ENCODE results near the gene ANKS1A. TPM values are rescaled to one million over a fixed set of nuclear protein-coding genes. Genes with fewer than 3 reads are reported as not detected.

Gene ANKS1A
- total RNA-seq, 1 experiment from 2014 or later = 14.4 TPM

GRCh38 chr6:35040398-35040797 lies 151.3 kb downstream of the ANKS1A start:
- DNase-seq (ENCODE audit: low read depth, low spot score) = no peak
- CTCF ChIA-PET = no interaction called here
- BruUV-seq (replicated peaks) = no TSS peak
- Histone ChIP-seq H3K9me3 (ENCODE audit: control insufficient read depth, insufficient read depth, low read depth, low read length) (no peaks in the 10 kb centered on the region), H3K36me3 (ENCODE audit: control insufficient read depth, insufficient read depth, low read length) (no peaks in the 10 kb centered on the region; the same call in 1 of the 2 replicates), H3K4me1 (ENCODE audit: control insufficient read depth, insufficient read depth, low read length) (no peaks in the 10 kb centered on the region; the same call in 1 of the 2 replicates), H3K4me3 (ENCODE audit: low read depth in 2 of 2, low read length in 2 of 2) (no peak overlapping the region), H3K27me3 (ENCODE audit: control insufficient read depth, insufficient read depth, low read length) (no peaks in the 10 kb centered on the region), H3K27ac (ENCODE audit: low read length) (no peak overlapping the region)
- in situ Hi-C loops (cut with HindIII; ENCODE audit: low pct_unique_long_range_greater_than_20kb, low sequenced_read_pairs) (no loop called here), intact Hi-C loops (cut with micrococcal nuclease; ENCODE audit: unreplicated experiment) (no loop called here)
- no peak for ATAC-seq
- POLR2A ChIA-PET = no interaction called here
- TF ChIP-seq TCF7L2 (IDR thresholded peaks at IDR 0.05; ENCODE audit: low read depth, low read length) (no peak), SIN3A (IDR thresholded peaks at IDR 0.05; ENCODE audit: borderline replicate concordance, insufficient read depth, low read depth, low read length) (no peak), POLR2AphosphoS5 (IDR thresholded peaks at IDR 0.05; ENCODE audit: low read depth, low read length) (no peak)
- TF ChIP-seq, protein P1, sequence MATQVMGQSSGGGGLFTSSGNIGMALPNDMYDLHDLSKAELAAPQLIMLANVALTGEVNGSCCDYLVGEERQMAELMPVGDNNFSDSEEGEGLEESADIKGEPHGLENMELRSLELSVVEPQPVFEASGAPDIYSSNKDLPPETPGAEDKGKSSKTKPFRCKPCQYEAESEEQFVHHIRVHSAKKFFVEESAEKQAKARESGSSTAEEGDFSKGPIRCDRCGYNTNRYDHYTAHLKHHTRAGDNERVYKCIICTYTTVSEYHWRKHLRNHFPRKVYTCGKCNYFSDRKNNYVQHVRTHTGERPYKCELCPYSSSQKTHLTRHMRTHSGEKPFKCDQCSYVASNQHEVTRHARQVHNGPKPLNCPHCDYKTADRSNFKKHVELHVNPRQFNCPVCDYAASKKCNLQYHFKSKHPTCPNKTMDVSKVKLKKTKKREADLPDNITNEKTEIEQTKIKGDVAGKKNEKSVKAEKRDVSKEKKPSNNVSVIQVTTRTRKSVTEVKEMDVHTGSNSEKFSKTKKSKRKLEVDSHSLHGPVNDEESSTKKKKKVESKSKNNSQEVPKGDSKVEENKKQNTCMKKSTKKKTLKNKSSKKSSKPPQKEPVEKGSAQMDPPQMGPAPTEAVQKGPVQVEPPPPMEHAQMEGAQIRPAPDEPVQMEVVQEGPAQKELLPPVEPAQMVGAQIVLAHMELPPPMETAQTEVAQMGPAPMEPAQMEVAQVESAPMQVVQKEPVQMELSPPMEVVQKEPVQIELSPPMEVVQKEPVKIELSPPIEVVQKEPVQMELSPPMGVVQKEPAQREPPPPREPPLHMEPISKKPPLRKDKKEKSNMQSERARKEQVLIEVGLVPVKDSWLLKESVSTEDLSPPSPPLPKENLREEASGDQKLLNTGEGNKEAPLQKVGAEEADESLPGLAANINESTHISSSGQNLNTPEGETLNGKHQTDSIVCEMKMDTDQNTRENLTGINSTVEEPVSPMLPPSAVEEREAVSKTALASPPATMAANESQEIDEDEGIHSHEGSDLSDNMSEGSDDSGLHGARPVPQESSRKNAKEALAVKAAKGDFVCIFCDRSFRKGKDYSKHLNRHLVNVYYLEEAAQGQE (IDR thresholded peaks at IDR 0.05; ENCODE audit: insufficient read depth in 1 of 2, low read depth in 2 of 2, low read length in 1 of 2) = no peak
- TF ChIP-seq, protein P2, sequence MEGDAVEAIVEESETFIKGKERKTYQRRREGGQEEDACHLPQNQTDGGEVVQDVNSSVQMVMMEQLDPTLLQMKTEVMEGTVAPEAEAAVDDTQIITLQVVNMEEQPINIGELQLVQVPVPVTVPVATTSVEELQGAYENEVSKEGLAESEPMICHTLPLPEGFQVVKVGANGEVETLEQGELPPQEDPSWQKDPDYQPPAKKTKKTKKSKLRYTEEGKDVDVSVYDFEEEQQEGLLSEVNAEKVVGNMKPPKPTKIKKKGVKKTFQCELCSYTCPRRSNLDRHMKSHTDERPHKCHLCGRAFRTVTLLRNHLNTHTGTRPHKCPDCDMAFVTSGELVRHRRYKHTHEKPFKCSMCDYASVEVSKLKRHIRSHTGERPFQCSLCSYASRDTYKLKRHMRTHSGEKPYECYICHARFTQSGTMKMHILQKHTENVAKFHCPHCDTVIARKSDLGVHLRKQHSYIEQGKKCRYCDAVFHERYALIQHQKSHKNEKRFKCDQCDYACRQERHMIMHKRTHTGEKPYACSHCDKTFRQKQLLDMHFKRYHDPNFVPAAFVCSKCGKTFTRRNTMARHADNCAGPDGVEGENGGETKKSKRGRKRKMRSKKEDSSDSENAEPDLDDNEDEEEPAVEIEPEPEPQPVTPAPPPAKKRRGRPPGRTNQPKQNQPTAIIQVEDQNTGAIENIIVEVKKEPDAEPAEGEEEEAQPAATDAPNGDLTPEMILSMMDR (IDR thresholded peaks at IDR 0.05) = no peak

GRCh38 chr6:35041086-35041861 lies 152.2 kb downstream of the ANKS1A start:
- ATAC-seq (no peak), DNase-seq (ENCODE audit: low read depth, low spot score) (no peak)
- Histone ChIP-seq H3K36me3 (ENCODE audit: control insufficient read depth, insufficient read depth, low read length) (no peaks in the 10 kb centered on the region; the same call in 1 of the 2 replicates), H3K4me1 (ENCODE audit: control insufficient read depth, insufficient read depth, low read length) (peaks cover 2% of the 10 kb centered on the region), H3K9me3 (ENCODE audit: control insufficient read depth, insufficient read depth, low read depth, low read length) (no peaks in the 10 kb centered on the region), H3K27me3 (ENCODE audit: control insufficient read depth, insufficient read depth, low read length) (no peaks in the 10 kb centered on the region), H3K27ac (ENCODE audit: low read length) (no peak overlapping the region), H3K4me3 (ENCODE audit: low read depth in 2 of 2, low read length in 2 of 2) (no peak overlapping the region)
- no TSS peak for BruUV-seq (replicated peaks)
- CTCF ChIA-PET = interaction anchor here (0.6 kb wide), 1 partner anchor 275 kb away, joined by 4 read pairs; no protein-coding TSS in a partner anchor
- intact Hi-C loops (cut with micrococcal nuclease; ENCODE audit: unreplicated experiment) = no loop called here
- in situ Hi-C loops (cut with HindIII; ENCODE audit: low pct_unique_long_range_greater_than_20kb, low sequenced_read_pairs) = no loop called here
- POLR2A ChIA-PET = no interaction called here
- TF ChIP-seq SIN3A (IDR thresholded peaks at IDR 0.05; ENCODE audit: borderline replicate concordance, insufficient read depth, low read depth, low read length) = no peak
- TF ChIP-seq, protein P1 (IDR thresholded peaks at IDR 0.05; ENCODE audit: insufficient read depth in 1 of 2, low read depth in 2 of 2, low read length in 1 of 2) = no peak
